ENCODE measurements around the gene NCAM2.

DNA sequence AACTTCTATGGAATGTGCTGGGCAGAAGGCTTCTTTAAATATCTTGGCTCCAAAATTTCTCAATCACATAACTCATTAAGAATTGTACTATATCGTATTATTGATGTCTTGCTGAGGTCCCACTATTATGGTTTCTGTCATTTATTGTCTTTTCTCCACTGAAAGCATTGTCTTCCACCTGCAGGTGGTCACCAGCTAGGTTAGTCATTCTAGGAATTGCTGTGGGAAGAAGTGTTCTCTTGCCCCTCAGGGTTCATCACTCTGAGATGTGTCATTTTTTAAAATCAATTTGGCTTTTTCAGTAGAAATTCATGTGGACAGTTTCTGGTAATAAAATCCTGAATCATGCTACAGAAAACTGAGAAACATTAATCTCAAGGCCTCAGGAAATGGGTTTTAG is 66.1 kb downstream of the NCAM2 start:
- TF ChIP-seq, protein P1, sequence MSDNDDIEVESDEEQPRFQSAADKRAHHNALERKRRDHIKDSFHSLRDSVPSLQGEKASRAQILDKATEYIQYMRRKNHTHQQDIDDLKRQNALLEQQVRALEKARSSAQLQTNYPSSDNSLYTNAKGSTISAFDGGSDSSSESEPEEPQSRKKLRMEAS (IDR thresholded peaks at IDR 0.05) = no peak
- TF ChIP-seq TAF1 (IDR thresholded peaks at IDR 0.05; ENCODE audit: low read depth) (no peak), RAD21 (IDR thresholded peaks at IDR 0.05; ENCODE audit: low read depth) (no peak), CREB1 (IDR thresholded peaks at IDR 0.05; ENCODE audit: low read depth) (no peak), EP300 (IDR thresholded peaks at IDR 0.05; ENCODE audit: borderline replicate concordance) (no peak), NFIC (IDR thresholded peaks at IDR 0.05) (no peak), YY1 (IDR thresholded peaks at IDR 0.05; ENCODE audit: low read depth) (no peak), TEAD4 (IDR thresholded peaks at IDR 0.05) (no peak), REST (IDR thresholded peaks at IDR 0.05; ENCODE audit: low read depth) (no peak)
